Stimulated activated CD8-positive, alpha-beta memory T cell treated with anti-CD3 and anti-CD28 coated beads, Interleukin-15, amount 100 ng/mL, for 1 hour (primary cell): Measurements from ENCODE around the gene PRXL2A.
"Not testable (repeated sequence)": the region's sequence is repeated elsewhere in the genome, so short reads cannot be mapped to it uniquely, and the experiment has no call there.

Source experiments
- DNase-seq: peaks from one replicate; pipeline ENCODE4 v3.0.0-alpha.2; 2020; ENCODE audit warnings: low read depth

PRXL2A gene

DNA sequence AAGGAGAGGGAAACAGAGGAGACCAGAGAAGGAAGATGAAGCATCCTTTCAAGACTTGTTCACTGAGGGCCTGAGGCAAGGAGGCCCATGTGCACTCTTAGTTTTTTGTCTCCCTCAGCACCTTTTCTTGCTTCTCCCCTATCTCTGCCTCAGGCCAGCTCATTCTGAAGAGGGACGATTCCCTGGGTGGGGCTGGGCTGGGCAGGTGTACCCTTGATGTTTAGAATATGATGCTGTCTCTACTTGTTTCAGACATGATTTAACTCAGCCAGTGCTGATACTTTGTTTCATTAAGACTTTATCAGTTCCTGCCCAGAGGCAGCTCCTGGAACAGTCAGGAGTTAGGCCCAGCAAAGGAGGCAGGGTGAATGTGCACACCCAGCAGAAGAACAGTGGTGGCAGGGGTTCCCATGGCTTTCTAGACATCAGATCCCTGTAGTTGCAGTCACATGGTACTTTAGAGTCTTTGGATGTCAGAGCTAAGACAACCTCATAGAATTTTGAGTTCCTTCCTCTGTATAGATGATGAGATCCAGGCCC, 3.4 kb downstream of the PRXL2A start:
- no peak for DNase-seq

DNA sequence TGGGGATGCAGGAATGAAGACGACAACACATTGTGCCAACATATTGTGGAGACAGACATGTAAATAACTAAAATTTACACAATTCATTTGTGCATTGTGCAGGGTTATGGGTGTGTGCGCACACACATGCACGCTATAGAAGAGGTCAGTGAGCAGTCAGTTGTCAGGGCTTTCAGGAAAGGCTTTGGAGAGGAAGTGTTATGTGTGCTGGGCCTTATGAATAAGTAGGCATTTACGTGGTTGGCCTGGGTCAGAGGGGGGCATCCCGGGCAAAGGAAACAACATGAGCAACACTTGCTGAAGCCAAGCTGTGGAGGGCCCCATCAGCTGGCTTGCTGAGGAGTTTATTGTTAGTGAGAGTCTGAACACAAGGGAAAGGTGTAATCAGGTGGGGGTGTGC, 4.1 kb downstream of the PRXL2A start:
- no peak for DNase-seq

DNA sequence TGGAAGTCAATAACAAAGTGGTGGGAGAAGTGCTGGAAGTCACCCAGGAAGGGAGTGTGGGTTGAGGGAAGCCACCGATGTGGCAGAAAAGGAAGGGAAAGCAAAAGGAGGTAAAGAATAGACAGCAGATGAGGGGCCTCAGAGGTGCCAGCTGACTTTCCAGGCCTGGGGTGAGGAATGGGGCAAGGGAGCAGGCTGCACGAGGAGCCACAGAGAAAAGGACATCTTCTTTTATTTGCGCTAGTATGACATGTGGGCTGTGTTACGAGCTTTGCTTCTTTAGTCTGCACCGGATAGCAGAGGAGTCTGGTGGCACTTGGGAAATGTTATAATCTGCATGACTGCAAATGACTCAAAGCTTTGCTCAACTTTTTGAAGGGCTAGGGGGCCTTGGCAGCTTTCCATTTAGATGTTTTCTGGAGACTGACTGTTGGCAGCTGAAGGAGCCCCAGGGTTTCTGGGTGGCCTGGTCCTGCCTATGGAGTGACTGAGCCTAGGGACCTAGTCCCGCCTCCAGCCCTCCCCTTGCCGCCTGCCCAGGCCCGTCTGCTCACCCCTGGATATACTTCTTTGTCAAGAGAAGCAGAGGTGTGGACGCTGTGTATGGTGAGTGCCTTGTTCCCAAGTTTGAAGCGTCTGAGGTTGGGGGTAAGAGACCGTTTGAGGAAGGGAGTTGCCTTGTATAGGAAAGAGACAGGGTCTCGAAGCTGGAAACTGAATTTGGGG, 5.1 kb downstream of the PRXL2A start:
- no peak for DNase-seq

DNA sequence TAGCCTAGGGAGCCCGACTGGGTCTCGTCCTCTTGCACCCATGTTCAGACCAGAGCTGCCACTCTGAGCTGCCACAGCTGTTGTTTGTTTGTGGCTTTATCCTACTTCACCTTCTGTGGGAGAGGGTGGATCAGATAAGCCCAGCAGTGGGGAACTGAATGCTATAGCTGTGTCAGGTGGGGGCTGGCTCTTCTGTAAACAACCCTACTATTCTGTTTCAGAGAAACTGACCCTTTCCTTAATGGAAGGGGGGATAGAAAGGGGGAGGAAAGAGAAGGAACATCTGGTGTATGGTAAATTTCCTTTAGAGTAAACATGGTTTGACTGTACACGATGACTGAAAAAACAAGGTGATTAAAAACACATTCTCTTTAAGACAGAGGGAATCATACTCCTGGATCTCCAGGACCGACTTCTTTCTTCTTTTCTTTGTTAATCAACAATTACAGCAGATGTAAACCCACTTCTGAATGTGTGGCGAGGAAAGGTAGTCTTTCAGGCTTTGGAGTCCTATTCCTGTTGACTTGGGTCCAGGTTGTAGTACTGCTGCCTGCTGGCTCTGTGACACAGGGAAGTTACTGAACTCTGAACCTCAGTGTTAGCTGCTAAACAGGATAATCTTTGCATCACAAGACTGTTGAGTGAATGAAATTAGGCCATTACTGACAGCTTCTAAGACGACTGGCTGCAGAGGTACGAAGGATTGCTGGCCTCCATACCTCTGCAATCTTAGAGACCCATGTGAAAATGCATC, 6.0 kb downstream of the PRXL2A start:
- no peak for DNase-seq

DNA sequence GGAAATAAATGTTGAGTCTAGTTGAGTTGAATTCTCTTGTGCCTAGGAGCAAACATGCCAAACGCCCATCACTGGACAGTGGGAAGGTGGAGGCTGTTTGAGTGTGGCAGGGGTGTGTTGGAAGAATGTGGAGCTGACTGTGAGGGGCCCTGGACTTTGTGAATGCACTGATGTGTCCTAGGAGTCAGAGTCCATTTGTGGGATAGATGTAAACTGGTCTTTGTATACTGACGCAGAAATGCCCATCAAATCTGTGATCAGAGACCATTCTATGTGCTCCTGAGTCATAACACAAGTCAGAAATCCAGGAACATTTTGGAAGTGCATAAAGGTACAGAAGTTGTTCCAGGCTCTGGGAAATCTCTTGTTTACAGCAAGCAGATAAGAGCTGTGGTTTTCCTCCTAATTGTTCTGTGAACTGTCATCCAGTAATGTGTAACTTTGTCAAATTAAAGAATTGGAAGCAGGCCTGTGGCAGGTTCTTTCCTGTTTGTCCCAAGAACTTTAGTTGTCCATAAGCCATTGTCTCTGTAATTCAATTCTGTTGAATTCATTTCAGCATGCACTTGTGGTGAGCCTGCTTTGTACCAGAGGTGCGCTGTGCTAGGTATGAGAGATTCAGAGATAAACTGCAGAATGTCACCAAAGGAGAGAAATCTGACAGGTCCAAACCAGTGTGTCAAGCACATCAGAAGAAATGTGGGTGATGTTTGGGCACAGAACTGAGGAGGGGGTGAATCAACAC, 7.6 kb downstream of the PRXL2A start:
- DNase-seq, result no peak

DNA sequence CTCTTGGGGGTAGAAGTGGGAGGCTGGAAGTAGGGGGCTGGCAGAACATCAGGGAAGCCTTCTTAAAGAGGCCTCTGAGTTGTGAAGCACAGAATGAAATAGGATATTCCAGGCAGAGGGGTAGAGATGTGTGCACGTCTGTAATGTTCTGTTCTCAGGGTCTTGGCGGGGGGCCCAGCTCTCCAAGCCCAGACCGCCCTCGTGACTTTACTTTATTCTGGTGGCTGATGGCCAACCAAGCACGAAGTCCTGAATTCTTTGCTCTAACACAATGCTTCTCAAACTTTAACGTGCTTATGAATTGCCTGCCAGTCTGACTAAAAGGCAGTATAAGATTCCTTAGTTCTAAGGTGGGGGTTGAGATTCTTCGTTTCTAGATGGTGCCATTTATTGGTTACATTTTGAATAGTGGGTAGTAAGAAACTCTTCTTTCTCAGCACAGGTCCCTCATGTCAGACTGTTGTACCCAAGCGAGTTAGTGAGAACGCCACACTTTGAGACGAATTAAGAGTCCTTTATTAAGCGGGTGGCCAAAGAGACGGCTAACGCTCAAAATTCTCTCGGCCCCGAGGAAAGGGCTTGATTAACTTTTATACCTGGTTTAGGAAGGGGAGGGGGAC, 8.2 kb downstream of the PRXL2A start:
- DNase-seq, result no peak

DNA sequence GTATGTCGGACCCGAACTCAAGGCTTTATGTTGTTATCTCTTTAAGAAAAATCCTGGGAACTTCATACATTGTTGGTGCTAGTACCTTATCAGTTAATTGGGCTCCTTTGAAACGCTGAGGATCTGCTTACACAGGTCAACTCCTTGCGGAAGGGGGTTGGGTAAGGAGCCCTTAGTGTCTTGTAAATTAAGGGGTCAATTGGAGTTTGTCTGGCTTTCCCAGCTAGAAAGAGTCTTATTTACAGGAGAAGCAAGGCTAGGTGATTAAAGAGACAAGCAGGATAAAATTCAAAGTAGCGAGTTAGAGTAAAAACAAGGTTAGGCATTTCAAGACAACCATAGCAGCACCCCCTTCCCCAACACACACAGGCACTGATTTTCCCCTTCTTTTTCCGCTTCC, 8.9 kb downstream of the PRXL2A start:
- not testable (repeated sequence) for DNase-seq

DNA sequence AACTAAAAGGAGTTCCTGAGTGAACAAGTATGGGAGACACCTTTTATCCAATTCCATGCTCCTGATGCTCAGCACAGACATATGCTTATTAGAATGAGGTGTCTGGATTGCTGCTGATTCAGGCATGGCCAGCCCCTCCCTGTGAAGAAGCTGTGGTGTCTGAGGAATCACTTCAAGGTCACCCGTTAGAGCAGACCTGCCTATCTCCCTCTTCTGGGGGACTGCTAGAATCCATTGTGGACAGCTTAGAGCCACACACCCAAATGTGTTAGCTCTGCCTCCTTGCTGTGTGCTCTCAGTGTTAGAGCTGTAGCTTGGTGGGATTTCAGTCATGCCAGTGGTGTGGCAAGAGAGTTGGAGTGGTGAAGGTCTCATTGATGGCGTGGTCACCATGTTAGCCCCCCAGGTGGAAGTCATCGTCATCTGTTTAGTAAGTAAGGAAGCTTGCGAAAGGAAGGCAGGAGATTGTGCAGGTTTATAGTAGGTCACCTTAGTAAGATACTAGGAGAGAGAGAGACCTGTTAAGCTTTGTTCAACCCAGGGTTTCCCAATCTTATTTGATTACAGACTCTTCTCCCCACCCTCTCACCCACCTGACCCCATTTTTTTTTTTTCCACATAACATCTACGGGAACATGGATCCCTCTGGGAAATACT, 12.8 kb downstream of the PRXL2A start:
- DNase-seq, result no peak

DNA sequence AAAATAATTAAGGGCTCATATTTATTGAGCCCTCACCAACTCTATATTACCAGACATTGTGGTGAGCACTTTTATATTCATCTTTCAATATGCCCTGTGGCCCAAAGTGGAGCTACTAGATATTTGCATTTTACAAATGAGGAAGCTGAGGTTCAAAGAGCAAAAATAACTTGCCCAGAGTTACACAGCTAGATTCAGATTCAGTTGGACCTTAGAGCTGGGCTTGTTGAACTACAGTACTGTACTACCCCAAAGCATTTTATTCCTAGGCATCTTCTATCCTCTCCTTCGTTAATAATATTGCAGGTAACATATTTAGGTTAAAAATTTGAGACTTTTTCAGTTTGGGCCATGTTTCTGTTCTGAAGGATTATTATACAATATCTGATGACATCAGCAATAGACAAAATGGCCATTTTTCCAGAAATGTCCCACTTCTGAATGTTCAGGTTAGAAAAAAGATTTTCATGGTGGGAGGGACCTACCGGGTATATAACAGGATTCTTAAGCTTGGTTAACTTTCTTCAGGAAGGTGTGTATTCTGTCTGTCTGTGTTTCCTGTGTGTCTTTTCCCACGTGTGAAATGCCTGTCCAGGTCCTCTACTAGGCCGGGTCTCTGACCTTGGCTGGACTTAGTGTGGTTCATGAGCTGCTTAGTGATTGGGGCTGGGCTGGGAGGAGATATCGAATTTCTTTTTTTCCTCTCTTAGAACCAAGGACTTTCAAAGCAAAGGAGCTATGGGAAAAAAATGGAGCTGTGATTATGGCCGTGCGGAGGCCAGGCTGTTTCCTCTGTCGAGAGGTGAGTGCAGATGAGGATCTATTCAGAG, 13.6 kb downstream of the PRXL2A start:
- DNase-seq, result no peak

DNA sequence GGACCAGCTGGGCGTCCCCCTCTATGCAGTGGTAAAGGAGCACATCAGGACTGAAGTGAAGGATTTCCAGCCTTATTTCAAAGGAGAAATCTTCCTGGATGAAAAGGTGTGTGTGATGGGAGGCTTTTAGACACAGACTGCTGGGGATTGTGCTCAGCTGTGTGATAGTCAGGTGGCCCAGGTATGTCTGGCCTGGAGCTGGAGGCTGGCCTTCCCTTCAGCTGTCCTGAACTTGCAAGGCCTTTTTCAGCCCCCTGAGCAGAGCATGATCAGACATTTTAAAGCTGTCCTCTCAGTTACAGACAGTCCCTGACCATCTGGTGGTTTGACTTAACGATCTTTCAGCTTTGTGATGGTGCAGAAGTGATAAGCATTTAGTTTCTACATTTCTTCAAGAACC, 17.6 kb downstream of the PRXL2A start:
- no peak for DNase-seq

DNA sequence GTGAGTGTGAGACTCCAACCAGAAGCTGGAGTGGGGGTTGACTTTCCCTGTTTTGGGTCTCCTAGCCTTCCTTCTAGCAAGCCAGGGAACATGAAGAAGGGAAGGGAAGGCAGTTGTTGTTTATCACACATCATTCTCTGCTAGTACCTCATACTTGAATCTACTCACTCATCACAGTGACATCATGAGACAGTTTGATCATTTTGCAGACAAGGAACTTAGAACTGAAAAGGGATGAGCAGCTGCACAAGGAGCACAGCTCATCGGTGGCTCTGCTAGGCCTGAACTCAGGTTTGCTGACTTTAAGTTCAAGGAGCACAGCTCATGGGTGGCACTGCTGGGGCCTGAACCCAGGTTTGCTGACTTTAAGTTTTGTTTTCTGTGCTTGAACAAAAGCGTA, 19.2 kb downstream of the PRXL2A start:
- no peak for DNase-seq

DNA sequence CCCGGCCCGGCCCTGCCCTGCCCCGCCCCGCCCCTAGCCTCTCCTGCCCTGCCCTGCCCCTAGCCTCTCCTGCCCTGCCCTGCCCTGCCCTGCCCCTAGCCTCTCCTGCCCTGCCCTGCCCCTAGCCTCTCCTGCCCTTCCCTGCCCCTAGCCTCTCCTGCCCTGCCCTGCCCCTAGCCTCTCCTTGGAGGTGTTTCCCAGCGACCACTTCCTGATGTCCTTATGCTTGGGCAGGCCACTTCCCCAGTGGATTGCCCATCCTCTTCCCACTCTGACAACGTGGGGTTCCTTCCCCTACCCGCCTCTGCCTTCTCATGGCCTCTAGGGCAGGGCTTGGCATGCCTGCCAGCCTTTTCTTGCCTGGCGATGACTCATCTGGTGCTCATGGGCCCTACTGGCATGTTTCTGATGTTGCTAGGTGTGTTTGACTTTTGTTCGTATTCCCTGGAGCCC, 21.2 kb downstream of the PRXL2A start:
- DNase-seq, result no peak

DNA sequence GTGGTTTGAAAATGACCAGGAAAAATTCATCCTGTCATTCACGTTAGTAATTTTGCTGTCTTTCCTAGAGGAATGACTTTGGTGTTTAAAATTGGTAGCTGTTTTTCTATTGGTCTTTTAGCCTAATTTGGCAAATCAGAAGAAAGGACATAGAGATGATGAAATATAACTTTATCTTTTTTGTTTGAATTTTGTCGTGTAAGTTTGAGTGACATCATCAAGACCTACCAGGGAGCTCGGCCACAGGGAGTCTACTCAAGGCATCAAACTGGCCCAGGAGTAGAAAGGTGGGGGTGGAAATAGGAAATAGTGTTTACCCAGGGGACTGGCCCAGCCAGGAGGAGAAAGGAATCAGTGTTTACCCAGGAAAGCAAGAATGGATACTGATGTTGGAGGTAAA, 24.8 kb downstream of the PRXL2A start:
- no peak for DNase-seq

DNA sequence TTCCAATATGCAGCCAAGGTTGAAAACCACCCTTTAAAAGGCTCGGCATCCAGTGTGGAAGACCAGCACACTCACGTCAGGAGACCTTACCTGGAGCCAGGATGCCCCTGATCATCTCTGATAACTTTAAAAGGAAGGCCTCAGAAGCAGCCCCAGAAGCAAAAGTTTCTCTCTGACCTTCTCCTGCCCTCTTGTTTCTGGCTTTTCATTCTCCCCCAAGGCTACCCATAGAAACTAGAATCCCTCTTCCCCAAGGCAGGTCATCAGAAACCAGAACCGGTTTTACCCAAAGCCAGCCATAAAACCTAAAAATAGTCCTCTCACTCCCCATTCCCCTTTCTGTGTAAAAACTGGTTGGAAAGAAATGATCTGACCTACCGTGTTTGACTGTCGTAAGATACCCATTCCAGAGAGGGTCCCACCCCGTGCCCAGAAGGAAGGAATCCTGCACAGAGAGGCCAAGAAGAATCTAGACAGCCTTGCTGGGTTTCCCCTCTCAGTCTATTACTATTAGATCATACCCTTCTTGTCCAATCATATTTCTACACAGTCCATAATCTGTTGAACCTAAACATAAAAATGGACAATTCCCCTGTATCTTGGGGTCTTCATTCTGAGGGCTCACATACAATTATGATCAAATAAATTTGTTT, 28.2 kb downstream of the PRXL2A start:
- DNase-seq, result no peak

DNA sequence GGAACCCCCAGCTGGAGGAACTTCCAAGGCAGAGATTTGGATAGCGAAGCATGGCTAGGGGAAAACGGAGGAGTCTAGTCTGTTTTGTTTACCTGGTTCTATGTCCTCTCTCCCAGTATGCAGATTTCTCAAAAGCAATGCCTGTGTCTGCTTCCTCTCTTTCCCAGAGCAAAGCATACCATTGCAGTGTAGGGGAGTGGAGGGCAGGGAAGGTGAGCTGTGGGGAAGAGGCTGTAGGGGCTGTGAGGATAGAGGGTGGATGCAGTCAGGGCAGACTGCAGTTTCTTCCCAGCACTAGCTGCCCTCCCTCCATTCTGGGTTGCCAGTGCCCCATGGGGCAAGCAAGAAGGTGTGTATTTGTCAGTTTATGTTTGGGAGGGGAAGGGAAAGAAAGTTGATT, 28.9 kb downstream of the PRXL2A start:
- no peak for DNase-seq

DNA sequence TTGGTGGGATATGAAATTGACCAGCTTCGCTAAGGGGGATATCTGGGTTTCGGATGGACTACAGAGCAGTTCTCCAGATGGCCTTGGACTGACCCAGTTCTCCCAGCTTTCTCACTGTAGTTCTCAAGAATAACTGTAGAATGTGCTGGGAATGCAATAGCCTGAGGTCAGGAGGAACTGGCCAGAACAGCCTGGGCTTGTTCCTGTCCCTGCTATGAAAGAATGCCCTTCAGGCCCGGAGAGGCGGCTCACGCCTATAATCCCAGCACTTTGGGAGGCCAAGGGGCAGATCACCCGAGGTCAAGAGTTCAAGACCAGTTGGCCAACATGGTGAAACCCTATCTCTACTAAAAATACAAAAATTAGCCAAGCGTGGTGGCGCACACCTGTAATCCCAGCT, 33.5 kb downstream of the PRXL2A start:
- no peak for DNase-seq

DNA sequence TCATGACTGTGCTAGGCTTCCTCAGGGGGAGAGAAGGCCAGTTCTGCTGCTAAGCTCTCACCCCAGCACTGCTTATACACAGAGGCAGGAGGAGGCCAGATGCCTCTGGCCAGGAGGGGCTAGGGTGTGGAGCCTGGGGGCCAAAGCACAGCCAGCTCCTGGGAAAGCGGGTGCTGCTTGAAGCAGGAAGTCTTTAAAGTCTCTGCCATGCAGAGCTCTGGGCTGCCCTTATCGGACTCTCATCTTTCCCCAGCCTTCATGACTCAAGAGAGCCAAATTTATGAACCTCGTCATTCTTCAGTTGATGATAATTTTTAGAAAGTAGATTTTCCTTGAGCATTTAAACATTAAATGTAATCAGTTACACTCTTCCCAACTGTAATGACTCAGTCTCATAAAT, 34.5 kb downstream of the PRXL2A start:
- no peak for DNase-seq

DNA sequence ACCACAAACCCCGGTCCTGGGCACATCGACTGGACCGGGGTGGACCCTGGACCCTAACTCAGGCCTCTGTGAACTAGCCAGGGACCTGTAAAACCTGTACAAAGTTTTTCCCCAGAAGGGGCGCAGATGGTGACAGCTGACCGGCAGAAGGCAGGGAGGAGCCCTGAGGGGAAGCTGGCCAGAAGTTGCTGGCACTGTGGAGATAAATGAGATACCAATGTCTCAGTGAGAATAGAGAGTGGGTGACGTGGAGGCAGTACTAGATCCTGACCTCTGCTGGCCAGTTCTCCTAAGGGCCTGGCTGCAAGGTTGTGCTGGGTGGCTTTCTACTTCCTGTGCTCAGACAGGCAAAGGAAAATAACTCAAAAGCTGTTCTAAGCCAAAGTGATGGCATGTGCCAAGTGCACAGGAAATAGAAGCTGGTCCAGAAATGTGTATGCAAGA, 35.2 kb downstream of the PRXL2A start:
- DNase-seq, result no peak

DNA sequence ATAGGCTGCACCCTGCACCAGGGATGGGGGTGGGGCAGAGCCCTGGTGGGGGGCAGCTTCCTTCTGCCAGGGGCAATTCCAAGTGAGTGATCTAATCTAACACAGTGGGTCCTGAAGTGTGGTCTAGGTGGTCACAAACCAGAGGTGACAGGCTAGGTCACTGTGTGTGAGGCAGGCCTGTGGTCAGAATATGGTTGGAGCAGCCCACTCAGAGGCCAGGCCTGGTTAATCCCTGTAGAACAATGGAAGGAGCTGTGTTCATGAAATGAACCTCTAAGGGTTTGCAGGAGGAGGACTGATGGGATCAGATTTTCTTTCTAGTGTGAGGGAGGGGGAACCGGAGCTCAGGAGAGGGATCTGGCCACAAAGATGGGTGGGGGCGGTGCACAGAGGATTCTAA, 35.8 kb downstream of the PRXL2A start:
- no peak for DNase-seq

DNA sequence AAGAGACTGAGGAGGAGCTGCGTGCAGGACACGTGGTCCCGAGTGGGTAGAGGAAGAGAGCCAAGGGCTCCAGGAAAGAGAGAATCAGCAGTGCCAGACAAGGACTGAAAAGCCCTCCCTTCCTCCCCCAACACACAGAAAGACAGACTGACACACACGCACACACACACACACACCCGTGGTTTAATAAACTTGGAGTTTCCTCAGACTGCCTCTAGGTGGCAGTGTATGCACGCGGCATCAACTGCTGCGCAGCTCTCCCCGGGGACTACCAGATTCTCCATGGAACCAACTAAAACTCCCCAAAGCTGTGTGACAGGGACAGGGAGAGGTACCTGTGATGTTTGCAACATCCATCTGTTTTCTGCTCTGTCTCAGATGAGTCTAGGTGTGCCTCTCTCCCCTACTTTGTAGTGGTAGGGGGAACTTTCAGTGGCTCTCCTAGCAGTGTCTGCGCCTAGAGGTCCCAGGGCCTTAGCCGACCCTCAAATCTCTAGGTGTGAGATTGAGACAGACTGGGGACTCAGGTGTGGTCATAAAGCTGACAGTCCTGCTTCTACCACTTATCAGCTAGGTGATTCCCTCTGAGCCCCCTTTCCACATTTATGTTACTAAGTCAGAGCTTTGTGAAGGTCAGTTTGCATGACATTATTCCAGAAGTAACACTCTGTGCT, 36.4 kb downstream of the PRXL2A start:
- peak; percentile 56 for DNase-seq
